Measurements from ENCODE around the gene NR2C2AP. TPM values are rescaled to one million over a fixed set of nuclear protein-coding genes. Genes with fewer than 3 reads are reported as not detected.
A peak's percentile ranks its signal among the peaks of the same experiment; 100 is the strongest.
"Not testable (repeated sequence)": the region's sequence is repeated elsewhere in the genome, so short reads cannot be mapped to it uniquely, and the experiment has no call there.

NR2C2AP gene, protein sequence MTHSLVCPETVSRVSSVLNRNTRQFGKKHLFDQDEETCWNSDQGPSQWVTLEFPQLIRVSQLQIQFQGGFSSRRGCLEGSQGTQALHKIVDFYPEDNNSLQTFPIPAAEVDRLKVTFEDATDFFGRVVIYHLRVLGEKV
- polyA plus RNA-seq (ENCODE audit: insufficient read length) = 9.2 TPM

DNA sequence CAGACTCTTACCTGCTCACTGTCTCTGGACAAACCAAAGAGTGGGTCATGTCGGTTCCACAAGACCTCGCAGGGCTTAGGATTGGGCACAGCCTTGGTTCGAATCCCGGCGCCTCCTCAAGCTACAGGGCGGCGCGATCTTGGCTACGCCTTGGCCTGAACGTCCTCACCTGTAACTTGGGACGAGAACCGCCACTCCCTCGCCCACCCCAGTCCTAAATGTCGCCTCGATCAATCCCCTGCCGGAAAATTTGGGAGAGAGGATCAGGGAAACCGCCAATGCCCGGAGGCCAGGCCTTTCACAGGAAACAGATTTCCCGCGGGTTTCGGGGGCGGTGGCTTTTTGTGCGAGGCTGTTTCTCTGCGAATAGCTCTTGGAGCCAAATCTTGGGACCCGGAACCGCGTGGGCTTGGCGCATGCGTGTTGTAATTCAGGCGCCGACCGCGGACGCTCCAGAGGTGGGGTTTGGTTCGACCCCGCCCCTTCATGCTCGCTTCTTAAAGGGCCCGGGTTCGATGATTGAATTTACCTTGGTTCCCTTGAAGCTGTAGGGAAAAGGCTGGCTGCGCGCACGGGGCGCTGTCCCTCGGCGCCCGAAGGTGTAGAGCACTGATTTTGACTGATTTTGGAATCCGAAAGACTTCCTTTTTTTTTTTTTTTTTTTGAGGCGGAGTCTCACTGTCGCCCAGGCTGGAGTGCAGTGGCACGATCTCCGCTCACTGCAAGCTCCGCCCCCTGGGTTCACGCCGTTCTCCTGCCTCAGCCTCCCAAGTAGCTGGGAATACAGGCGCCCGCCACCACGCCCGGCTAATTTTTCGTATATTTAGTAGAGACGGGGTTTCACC is at the start of gene NR2C2AP:
Gene NR2C2AP, minus strand, starts transcription at position 403 of the 845 bp plus-strand sequence. Its CDS starts 354 bp downstream, at position 49.
- peak; percentile 90 for DNase-seq

- DNase-seq = no peak
Observed at GRCh38 chr19:19250196-19250801, 47.1 kb upstream of the NR2C2AP start.

DNA sequence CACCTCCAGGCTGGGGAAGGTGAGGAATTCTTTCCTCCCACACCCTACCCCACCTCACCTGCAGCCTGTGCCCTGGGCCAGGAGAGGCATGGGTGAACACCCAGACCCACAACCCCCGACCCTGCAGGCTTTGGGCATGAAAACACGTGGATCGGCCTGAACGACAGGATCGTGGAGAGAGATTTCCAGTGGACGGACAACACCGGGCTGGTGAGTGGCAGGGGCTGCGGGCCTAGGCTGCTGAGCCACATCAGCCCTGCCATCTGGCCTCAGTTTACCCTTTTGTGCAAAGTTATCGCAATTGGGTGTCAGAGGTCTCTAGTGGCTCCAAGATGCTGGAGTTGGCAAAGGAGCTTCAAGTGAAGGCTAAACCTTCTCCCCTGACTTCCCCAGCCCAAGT is 37.3 kb upstream of the NR2C2AP start:
- DNase-seq = no peak

- DNase-seq = no peak
Observed at GRCh38 chr19:19239675-19240074, 36.5 kb upstream of the NR2C2AP start.

- DNase-seq = no peak
Observed at GRCh38 chr19:19238126-19238894, 35.1 kb upstream of the NR2C2AP start.

DNA sequence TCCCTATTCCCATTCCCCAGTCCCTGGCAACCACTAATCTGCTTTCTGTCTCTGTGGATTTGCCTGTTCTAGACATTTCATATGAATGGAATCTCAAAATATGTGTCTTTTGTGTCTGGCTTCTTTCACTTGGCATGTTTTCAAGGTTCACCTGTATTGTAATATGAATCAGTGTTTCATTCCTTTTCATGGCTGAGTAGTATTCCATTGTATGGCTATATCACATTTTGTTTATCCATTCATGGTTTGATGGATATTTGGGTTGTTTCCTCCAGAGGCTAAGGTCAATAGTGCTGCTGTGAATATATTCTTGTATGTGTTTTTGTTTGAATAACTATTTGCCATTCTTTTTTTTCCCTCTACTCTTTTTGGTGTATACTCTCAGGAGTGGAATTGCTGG is 33.0 kb upstream of the NR2C2AP start:
- DNase-seq = no peak

- DNase-seq = no peak
Observed at GRCh38 chr19:19234220-19234816, 31.1 kb upstream of the NR2C2AP start.

- no peak for DNase-seq
Observed at GRCh38 chr19:19232261-19232721, 29.1 kb upstream of the NR2C2AP start.

DNA sequence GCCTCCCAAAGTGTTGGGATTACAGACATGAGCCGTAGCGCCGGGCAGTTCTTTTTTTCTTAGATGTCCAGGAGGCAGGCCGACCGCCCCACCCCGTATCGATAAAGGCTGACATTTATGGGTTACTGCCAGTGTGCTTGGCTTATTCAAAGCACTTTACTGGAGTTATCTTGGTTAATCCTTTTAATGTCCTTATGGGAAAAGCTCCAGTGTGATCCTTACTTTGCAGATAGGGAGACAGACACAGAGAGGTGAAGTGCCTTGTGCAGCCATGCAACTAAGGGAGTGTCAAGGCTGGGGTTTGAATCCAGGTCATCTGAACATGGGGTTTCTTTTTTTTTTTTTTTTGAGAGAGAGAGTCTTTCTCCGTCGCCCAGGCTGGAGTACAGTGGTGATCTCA is 27.8 kb upstream of the NR2C2AP start:
- DNase-seq = no peak

DNA sequence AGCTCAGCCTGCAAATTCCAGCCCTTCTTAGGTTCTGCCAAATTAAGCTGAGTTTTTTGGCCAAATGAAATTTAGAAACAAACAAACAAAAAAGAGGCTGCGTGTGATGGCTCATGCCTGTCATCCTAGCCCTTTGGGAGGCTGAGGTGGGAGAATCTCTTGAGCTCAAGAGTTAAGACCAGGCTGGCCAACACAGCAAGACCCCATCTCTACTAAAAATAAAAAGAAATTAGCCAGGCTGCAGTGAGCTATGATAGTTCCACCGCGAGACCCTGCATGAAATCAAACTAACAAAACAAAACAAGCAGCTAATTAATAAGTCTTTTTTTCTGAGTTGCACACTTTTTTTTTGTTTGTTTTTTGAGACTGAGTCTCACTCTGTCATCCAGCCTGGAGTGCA is 26.5 kb upstream of the NR2C2AP start:
- no peak for DNase-seq

GRCh38 chr19:19227217-19227616 is 24.0 kb upstream of the NR2C2AP start:
- DNase-seq = no peak

DNA sequence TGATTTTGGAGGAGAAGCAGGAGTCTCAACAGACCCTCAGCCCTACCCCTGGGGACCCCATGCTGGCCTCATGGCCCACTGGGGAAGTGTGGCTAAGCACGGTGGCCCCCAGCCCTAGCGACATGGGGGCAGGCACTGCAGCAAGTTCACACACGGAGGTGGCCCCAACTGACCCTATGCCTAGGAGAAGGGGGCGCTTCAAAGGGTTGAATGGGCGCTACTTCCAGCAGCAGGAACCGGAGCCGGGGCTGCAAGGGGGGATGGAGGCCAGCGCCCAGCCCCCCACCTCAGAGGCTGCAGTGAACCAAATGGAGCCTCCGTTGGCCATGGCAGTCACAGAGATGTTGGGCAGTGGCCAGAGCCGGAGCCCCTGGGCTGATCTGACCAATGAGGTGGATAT is 23.4 kb upstream of the NR2C2AP start:
- DNase-seq = no peak

DNA sequence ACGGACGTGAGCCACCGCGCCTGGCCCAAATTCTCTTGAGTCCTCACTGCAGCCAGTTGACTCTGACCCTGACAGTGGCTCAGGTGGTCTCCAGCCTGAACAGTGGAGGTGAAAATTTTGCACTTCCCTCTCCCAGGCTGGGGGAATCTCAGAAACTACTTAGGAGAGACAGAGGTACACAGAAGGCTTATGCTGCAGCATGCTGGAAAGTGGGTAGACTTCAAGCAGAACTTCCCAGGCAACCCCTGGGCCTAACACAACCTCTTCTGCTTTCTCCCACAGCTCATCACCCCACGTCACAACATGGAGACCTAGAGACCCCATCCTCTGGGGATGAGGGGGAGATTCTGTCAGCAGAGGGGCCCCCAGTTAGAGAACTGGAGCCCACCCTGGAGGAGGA is 23.0 kb upstream of the NR2C2AP start:
- DNase-seq = no peak

DNA sequence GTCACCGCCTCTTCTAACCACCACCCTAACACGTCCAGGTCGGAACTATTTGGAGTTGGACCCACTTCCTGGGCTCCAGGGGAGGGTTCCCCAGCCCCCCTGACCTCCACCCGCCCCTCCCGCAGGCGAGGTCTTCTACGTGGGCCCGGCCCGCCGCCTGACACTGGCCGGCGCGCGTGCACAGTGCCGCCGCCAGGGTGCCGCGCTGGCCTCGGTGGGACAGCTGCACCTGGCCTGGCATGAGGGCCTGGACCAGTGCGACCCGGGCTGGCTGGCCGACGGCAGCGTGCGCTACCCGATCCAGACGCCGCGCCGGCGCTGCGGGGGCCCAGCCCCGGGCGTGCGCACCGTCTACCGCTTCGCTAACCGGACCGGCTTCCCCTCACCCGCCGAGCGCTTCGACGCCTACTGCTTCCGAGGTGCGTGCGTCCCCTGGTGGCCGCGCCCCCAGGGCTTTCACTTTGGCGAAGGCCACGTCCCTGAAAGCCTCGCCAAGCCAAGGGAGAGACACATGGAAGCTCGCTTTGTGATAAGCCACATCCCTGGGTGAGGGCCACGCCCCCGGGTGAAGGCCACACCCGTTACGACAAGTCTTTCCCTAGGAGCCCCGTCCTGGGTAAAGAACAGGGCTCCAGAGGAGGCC is 21.8 kb upstream of the NR2C2AP start:
- no peak for DNase-seq

GRCh38 chr19:19224150-19224851 is 21.1 kb upstream of the NR2C2AP start:
- DNase-seq = no peak

DNA sequence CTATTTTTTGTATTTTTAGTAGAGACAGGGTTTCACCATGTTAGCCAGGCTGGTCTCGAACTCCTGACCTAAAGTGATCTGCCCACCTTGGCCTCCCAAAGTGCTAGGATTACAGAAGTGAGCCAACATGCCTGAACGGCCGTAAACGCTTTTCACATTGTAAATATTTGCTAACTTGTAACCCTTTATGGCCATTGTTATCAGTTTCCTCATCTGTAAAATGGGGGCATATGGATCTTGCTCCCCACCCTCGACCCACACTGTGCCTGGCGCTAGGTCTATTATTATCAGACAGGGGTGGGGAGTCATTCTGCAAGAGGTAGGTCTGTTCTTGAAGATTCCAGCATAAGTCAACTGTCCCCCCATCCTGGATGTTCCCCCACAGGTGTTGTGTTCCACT is 20.4 kb upstream of the NR2C2AP start:
- no peak for DNase-seq

DNA sequence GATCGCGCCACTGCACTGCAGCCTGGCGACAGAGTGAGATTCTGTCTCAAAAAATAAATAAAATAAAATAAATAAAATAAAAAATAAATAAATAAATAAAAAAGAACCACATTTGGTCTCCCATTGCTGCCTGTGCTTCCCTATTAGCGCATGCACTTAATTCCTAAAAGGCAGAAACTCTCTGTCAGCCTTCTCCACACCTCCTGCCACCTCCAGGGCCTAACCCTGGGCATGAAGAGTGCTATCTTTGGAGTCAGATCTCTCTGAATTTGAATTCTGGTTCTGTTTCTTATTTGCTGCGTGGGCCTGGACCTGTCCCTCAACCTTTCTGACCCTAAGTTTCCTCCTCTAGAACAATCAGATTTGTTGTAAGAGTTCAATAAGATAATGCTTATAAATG is 19.8 kb upstream of the NR2C2AP start:
- DNase-seq = no peak

- not testable (repeated sequence) for DNase-seq
Observed at GRCh38 chr19:19221000-19221399, 17.8 kb upstream of the NR2C2AP start.

GRCh38 chr19:19218911-19219310 is 15.7 kb upstream of the NR2C2AP start:
- no peak for DNase-seq

- DNase-seq = no peak
Observed at GRCh38 chr19:19217099-19217498, 13.9 kb upstream of the NR2C2AP start.

DNA sequence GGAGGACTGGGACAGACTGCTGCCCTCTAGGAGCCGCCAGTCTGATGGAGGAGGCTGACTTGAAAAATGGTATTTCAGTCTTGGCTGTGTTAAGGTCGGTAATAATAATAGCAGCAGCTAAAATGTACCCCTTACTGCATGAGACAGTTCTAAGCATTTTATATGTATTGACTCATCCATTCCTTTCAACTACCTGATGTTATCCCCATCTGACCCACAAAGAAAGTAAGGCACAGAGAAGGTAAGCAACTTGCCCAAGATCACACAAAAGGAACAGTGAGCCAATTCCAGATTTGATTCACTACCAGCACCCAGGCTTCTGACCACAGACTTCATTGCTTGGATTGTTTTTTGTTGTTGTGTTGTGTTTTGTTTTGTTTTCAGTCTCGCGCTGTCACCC is 12.6 kb upstream of the NR2C2AP start:
- DNase-seq = no peak

Data from hindlimb muscle (tissue), 1 donor.